ENCODE measurements around the gene CEP350.
A peak's percentile ranks its signal among the peaks of the same experiment; 100 is the strongest.

CEP350 gene, protein sequence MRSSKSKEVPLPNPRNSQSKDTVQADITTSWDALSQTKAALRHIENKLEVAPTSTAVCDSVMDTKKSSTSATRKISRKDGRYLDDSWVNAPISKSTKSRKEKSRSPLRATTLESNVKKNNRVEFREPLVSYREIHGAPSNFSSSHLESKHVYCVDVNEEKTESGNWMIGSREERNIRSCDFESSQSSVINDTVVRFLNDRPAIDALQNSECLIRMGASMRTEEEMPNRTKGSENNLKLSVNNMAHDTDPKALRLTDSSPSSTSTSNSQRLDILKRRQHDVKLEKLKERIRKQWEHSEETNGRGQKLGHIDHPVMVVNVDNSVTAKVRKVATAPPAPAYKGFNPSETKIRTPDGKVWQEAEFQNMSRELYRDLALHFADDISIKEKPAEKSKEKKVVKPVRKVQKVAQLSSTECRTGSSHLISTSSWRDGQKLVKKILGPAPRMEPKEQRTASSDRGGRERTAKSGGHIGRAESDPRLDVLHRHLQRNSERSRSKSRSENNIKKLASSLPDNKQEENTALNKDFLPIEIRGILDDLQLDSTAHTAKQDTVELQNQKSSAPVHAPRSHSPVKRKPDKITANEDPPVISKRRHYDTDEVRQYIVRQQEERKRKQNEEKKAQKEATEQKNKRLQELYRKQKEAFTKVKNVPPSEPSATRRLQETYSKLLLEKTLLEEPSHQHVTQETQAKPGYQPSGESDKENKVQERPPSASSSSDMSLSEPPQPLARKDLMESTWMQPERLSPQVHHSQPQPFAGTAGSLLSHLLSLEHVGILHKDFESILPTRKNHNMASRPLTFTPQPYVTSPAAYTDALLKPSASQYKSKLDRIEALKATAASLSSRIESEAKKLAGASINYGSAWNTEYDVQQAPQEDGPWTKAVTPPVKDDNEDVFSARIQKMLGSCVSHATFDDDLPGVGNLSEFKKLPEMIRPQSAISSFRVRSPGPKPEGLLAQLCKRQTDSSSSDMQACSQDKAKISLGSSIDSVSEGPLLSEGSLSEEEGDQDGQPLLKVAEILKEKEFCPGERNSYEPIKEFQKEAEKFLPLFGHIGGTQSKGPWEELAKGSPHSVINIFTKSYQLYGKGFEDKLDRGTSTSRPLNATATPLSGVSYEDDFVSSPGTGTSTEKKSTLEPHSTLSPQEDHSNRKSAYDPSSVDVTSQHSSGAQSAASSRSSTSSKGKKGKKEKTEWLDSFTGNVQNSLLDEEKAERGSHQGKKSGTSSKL (N-terminal part only)

DNA sequence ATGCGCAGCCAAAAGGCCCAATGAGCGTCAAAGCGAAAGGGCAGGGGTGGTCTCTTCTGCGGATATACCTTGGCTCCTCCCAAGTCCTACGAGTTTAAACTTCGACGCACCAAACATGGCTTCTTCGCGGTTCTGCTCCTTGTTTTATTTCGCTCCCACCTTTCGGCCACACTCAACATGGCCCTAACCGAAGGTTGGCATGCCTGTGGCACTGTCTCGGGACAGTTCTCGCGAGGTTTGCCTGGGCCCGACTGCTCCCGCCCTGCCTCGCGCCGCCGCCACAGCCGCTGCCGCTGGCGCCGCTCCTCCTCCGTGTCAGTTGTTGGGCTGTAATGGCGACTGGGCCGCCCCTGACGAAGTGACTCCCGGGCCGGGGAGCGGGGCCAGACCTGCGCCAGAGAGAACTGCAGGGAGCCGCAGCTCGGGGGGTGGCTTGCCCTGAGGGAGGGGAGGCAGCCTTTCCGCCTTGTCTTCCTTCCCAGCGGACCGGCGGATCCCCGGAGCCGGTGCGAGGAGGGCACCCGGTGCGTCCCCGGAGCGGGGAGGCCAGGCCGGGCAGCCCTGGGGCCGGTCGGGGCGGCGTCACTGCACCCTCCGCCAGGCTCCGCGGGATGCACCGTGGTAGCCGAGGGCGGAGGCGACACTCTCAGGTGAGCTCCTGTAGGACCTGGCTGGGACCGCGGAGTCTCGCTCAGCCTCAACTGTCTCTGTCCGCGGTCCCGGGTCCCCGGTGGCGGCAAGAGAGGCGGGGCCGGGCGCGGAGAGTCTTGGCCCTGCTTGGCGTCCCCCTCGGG is at the start of gene CEP350:
Gene CEP350, plus strand, starts transcription at position 318 of the 794 bp plus-strand sequence. CDS start 31,372 bp downstream, outside the sequence.
- DNase-seq, result peak; percentile 98

DNA sequence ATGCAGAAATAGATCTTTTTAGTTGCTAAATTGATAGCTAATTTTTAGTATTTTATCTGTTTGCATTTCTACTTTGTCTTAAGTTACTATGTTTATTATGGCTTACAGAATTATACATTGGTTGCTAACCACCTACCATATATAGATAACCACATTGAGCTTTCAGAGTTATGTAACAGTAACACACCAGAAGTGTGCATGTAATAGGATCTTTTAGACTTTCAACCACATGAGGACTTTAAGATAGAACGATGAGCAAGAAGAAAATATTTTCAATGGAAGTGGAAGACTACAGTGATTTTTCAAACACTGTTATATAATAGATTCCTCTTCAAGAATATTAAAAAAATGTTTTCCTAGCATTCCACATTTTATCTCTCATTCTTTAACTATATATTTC is 43.7 kb upstream of the CEP350 start:
- no peak for DNase-seq

DNA sequence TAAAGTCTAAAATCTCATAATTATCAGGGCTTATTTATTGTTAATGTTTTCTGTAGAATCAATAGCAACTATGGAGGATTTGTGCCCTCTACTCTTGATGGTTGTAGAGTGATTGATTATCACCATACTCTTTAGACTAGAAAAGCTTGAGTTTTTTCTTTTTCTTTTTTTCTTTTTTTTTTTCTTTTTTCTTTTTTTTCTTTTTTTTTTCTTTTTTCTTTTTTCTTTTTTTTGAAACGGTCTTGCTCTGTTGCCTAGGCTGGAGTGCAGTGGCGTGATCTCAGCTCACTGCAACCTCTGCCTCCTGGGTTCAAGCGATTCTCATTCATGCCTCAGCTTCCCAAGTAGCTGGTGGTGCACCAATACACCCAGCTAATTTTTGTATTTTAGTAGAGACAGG is 42.8 kb upstream of the CEP350 start:
- DNase-seq, result no peak

DNA sequence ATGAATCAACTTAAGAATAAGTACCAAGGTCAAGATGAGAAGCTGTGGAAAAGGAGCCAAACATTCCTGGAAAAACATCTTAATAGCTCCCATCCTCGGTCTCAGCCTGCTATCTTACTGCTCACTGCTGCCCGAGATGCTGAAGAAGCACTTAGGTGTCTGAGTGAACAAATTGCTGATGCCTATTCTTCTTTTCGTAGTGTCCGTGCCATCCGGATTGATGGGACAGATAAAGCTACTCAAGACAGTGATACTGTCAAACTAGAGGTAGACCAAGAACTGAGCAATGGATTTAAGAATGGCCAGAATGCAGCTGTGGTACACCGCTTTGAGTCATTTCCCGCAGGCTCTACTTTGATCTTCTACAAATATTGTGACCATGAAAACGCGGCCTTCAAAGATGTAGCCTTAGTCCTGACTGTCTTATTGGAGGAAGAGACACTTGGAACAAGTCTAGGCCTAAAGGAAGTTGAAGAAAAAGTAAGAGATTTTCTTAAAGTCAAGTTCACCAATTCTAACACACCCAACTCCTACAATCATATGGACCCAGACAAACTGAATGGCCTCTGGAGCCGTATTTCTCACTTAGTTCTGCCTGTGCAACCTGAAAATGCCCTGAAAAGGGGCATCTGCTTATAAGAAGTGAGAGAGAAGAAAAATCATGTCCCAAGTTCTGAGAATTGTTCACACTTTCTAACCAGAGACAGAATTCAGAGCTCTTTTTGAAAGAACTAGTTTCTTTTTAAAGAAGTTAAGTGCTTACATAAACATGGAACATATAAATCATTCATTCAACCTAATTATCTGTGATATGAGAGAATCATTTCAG is 36.8 kb upstream of the CEP350 start:
- no peak for DNase-seq

DNA sequence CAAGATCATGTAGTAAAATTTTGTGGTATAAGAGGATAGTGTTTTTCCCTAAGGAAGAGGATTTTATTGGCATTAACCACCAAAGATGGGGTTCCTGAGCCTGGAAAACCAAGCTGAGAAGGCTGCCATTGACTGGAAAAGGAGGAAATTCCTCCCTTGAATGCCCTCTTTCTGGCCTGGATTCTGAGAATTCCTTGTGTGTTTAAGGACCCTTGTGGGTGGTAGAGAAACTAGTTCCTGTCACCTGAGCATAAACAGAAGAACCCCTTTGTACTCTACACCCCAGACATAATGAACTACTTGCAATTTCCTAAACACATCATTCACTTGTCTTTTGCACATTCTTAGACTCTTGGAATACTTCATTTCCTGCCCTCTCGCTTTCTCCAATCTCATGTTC is 33.1 kb upstream of the CEP350 start:
- DNase-seq, result no peak

DNA sequence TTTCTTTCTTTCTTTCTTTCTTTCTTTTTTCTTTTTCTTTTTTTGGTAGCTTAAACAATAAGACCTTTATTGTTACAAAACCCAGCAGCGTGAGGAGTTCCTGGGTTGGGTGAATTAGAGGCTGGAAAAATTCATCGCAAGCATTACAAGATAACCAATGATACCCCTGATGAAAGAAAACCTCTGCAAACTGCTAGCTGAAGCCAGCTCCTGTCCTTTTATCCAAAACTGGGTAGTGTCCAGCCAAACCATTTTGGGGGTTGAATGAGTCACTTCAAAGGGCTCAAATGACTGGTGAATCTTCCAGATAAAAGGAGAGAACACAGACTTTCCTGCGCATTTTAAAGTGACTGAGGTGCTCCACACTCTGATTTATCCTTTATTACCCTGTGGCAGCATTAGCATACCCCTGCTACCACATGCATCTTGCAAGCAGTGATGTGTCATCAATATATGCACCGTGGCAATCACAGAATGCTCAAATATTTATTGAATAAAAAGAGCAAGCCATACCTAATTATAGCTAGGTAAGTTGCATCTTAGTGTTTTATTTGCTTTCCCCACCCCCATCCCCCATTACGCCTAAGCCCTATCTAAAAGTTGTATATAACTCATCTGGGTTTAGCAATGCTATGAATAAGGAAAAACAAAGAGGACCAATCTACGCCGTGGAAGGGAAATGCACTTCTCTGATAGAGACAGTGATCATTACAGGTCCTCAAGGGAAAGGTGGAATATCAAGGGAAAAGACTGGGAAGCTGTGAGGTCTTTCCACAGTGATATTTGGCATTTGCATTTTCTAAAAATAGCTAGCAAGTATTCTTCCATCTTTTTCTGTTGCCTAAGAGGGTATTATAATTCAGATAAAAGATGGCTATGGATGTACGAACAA is 32.4 kb upstream of the CEP350 start:
- no peak for DNase-seq

DNA sequence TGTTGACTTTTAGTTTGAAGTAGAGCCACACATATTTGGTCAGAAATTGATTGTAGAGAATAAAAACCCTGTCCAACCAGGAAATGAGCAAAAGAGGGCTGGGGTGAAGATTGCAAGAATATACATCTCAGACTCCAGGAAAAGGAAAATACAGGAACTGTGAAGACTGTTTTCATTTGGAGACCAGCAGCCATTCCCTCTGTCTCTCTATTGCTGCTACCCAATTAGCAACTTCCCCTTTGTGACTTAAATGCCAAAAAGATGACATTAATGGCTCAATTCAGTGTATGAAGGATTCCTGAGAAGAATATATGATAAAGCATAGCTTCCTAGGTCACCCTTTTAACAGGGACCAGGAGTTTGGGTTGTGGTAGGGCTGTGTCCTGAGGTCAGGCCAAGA is 31.6 kb upstream of the CEP350 start:
- DNase-seq, result no peak

DNA sequence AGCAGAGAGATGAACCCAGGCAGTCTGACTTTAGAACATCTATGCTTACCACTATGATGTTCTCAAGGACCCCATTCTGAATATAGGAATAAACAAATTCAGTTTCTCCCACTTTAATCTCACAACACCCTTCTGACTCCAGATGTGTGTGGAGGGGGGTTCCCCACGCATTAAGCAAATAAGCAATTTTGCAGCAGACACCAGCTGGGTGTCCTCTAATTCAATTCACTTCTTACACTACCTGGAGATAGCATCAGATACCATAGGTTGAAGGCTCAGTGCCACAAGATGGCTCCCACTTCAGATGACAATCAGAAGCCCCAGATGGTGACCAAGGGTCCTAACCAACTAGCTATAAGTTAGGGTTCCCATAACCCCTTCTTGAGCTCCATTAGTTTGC is 30.3 kb upstream of the CEP350 start:
- no peak for DNase-seq

DNA sequence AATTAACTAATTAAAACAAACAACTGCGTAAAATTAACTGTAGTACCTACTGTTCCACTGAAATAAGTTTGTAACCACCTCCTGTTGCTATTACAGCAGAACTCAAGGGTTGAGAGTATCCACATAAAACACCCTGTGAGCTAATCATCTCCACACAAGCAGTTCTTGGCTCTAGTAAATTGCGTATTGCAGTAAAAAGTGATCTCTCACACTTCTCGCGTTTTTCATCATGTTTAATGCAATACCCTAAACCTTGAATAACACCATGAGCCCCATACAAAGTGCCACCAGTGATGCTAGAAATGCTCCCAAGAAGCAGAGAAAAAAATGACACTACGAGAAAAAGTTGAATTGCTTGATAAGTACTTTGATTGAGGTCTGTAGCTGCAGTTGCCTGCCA is 29.3 kb upstream of the CEP350 start:
- DNase-seq, result no peak

DNA sequence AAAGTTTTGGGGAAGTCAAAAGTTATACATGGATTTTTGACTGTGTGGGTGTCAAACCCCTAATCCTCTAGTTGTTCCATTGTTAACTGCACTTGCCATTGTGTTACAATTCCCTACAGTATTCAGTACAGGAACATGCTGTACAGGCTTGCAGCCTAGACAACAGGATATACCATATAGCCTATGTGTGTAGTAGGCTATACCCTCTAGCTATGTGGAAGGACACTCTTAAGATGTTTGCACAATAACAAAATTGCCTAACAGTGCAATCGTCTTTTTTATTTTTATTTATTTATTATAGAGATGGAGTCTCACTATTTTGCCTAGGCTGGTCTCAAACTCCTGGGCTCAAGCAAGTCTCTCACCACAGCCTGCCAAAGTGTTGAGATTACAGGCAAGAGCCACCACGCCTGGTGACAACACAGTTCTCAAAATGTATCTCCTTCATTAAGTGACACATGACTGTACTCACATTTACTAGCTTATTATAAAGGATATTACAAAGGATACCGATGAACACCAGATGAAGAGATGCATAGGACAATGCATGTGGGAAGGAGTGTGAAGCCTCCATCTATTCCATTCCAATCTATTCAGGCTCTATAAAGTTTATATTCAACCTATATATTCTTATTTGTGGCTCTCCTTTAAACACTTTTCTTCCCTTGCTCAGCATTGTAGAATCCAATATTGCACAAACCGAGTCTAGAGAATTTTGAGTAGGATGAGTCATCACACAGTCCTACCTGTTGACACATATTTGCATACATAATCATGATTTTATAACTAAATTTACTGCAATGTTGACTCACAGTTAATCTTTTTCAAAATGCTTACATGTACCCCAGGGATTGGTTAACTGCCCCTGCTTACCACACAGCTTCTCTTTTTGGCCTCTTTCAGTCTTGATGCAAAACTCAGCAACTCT is 28.4 kb upstream of the CEP350 start:
- DNase-seq, result no peak

DNA sequence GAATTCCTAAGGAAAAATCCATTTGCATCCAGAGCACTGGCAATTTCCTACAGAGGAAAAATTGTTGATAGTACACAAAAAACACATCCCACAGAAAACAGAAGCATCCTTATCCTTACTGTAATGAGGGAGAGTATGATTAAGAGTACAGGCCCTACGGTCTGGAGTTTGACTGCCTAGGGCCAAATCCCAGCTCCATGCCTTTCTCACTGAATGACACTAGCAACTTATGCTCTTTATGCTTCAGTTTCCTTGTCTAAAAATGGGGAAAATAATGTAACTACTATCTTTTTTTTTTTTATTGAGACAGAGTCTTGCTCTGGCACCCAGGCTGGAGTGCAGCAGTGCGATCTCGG is 27.8 kb upstream of the CEP350 start:
- no peak for DNase-seq

DNA sequence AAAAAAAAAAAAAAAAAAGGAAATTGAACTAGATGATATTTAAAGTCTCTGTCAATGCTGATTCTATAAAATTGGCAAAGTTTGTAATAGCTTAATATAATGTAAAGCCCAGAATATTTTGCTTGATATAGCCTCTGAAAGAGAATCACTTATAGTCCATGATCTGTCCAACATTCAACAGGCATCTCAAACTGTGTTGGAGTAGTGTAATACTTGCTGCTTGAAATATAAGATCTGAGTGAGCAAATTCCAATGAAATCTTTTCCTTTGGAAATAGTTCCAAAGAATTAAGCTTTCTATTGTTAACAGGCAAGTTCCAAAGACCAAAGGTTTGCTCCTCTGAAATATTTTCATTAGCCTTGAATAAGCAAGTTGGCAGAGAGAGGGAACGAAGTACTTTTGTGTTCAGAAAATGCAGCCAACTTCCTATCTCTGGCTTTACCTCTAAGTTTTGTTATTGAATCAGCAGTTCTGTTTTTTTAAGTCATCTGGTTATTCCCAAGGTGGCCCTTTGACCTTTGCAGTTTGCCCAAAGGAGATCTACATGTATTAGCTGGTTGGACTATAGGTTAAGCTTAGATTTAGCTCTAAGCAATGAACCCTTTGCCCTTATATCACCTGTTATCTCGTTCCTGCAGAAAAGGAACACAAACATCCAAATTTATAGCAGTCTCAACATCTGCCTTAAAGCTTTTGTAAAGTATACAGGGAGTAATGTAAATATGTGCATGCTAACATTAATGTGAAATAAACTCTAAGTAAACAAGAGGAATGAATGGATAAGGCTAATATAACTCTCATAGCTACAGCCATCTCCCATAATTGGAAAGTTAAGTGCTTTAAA is 24.4 kb upstream of the CEP350 start:
- no peak for DNase-seq

DNA sequence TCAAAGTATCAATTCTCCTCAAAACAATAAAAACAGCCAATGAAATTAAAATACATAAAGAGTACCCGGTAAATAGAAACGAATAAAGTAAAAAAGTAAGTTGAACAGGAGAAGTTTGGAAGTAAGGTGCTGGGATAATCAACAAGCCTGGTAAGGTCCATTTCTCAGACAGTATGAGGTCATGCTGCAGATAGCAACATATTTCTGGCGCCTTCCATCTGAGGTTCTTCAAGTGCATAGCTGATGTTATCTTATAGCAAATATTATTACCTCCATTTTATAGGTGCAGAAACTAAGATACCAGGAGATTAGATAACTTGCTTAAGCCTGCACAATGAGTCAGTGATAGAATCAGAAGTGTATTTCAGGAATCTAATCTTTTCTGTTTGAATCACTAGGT is 23.7 kb upstream of the CEP350 start:
- DNase-seq, result no peak

DNA sequence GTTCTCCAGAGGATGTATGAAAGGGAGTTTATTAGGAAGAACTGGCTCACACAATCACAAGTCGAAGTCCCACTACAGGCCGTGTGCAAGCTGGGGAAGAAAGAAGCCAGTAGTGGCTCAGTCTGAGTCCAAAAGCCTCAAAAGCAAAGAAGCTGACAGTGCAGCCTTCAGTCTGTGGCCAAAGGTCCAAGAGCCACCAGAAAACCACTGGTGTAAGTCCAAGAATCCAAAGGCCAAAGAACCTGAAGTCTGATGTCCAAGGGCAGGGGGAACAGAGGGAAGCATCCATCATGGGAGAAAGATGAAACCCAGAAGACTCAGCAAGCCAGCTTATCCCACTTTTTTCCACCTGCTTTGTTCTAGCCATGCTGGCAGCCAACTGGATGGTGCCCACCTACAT is 21.4 kb upstream of the CEP350 start:
- DNase-seq, result no peak

DNA sequence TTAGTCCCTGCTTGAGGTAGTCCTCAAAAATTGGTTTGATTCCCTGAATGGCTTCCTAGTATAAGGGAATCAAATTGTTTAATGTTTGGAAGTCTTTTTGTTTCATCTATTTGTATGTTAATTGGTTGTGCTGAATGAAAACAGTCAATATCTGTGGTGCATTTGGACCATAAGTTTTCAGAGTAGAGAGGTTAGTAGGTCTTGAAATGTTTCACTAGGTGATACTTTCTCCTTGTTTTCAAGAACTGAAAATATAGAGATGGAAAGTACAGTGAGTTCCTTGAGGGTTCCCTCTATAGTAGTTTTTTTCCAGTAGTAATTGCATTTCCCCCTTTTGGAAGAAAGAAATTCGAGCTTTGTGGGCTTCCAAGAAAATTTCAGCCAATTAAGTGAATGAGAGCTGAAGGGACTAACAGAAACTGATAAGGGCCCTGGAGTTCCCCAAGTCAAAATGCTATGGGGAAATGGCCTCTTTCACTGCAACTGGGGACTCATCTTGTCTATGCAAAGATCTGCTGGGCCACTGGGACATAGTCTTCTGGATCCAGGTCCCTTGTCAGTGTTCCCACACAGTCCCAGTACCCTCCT is 18.6 kb upstream of the CEP350 start:
- DNase-seq, result no peak

DNA sequence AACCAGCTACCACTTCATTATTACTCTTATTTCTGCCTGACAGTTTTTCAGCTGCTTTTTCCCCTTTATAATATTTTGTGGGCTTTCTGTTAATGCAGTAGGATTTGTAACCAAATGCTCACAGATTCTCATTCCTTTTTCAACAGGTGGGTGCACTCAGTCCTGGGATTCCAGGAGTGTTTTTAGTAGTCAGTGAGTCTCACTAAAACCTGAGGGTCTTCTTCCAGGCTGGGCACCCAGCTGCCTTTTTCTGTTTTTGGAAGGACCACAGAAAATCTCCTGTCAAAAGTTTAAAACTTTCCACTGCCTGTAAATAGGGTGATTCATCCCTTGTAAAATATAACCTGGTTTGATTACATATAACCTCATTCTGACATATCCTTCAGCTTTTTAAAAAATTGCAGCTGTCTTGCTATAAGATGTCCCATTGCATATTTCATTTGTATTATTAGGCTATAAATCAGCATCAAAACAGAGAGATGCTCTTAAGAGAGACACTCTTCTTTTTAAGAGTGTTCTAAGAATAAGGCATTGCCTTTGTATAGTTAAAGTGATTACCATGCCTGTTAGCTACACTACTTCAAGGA is 16.8 kb upstream of the CEP350 start:
- no peak for DNase-seq

DNA sequence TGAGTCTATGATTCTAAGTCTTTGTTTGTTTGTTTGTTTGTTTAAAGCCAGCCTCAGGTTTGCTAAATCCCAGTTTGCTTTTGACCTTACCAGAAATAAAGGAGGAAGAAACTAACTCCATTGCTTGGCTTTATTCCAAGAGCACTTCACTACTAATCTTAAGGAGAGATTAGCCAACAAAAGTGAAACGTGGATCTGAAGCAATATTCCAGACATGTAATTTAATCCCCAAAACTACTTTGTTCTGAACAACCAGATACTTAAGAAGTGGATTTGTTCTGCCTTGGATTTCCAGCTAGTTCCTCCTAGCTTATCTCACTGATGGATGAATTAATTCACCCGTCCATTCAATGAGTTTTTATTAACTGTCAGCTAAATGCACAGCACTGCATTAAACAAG is 15.9 kb upstream of the CEP350 start:
- no peak for DNase-seq

DNA sequence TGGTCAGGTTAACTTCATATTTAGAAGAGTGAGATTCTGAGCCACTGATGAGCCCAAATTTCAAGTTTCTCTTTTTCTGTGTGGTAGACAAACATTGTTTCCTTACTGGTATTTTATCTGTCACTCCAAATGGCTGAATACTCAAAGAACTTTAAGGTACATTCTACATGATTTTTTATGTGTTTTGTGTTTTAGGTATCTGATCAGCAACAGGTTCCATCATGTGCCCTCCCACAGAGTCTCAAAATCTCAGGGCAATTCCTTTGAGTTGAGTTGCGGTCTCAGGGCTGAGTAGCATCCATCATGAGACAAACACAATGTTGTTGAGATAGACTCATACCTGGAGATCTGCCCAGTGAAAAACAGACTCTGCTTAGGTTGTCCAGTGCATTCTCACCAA is 14.7 kb upstream of the CEP350 start:
- DNase-seq, result no peak

All from stimulated activated CD4-positive, alpha-beta T cell treated with anti-CD3 and anti-CD28 coated beads, Interleukin-4, amount 100 ng/mL, for 24 hours (primary cell).